ENCODE results near the gene LITAFD.
"Not testable (repeated sequence)": the region's sequence is repeated elsewhere in the genome, so short reads cannot be mapped to it uniquely, and the experiment has no call there.

The LITAFD gene

DNA sequence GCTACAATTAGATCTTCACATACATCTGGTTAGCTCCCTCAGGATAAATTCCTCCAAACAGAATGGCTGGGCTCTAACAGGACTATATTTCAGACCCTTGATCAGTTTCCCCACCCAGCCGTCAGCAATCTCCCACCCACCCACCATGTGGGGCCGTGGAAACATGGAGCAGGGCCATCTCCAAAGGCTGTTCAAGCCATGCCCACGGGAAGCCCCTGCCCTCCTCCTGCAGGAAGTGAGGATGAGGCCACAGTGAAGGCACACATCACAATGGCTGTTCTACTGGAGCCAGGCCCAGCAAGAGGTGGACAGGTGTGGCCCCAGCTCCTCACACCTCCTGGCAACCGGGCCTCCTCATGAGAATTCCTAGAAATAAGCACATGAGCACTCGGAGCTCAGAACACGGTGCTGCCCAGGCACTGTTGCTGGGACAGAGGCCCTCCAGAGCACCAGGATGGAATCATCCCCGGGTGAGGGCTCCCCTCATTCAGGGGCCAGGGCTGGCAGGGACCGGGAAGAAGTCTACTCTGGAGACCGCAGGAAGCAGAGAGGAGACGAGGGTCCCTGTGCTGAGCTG, at the start of gene LITAFD:
Gene LITAFD, plus strand, starts transcription at position 311 of the 577 bp plus-strand sequence. CDS start 2,005 bp downstream, outside the sequence.
- no peak for DNase-seq

DNA sequence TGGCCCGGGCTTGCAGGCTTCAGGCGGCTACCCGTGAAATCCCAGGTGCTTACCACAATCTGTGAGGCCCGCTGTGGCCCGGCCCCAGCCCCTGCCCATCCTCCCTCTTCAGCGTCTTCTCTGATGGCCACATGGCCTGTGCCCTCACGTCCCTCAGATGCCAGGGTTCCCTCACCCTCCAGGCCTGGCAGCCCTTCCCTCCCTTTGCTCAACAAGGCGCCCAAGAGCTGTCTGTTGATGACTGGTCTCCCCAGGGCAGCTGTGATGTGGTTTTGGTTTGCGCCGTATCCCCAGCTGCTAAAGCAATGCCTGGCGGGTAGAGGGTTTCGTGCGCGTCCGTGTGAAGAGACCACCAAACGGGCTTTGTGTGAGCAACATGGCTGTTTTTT, 49.4 kb upstream of the LITAFD start:
- no peak for DNase-seq

DNA sequence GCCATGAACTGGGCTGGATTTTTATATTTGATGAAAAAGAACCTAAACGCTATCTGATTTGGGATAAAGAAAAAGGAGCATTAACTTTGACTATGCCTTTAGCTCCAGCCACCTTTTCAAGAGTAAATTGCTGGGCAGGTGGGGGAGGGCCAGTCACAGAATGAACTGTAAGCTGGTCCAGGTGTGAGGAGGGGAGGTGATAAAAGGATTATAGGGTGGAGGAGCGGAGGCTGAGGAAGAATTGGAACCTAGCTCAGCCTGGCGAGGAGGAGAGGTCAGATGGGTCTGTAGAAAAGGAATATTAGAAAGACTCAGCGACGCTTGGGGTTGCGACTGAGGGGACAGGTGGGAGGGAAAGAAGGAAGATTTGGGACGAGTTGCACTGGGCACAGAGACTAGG, 45.4 kb upstream of the LITAFD start:
- DNase-seq: not testable (repeated sequence)

DNA sequence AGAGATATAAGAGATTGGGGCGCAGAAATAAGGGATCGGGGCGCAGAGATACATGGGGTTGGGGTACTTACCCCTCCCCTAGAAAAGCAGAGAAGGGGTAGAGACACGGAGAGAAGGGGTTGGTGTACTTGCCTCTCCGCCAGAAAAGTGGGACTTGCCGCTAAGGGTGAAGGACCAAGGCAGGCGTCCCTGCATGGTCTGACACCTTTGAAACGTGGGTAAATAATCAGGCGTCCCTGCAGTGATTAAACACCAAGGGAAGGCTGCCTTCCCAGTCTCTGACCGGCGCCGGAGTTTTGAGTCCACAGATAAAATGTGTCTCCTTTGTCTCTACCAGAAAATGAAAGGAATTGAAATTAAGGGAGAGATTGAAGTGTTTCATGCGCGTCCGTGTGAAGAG, 44.6 kb upstream of the LITAFD start:
- DNase-seq: not testable (repeated sequence)

DNA sequence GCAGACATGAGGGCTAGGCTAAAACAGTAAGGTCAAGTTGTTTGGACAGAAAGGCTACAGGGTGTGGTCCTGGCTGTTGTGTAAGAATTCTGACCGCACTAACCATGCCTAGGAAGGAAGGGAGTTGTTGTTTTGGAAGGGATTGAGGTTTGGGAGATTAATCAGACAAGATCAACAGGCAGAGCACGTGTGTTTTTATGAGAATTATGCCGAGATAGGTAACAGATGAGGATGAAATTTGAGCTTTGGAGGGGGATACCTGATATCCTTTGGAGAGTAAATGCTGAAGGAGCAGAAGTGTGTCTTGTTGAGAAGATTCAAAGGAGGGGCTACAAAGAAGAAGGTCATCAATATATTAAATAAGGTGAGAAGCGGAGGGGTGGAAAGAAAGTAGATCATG, 40.1 kb upstream of the LITAFD start:
- DNase-seq: not testable (repeated sequence)

DNA sequence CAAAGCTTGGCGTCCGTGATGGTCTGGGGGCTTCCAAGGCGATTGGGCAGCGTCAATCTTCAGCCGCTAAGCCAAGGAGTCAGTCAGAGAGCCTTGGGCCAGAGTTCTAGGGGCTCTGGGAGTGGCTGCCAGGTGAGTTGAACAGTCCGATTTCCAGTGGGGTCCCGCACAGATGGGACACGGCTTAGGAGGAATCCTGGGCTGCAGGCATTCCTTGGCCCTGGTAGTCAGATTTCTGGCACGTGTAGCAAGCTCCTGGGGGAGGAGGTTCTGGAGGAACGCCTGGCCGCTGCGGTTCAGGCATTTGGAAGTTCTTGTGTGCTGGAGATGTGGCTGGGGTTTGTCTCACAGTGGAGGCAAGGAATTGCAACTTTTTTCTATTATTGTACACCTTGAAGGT, 38.9 kb upstream of the LITAFD start:
- DNase-seq: not testable (repeated sequence)

DNA sequence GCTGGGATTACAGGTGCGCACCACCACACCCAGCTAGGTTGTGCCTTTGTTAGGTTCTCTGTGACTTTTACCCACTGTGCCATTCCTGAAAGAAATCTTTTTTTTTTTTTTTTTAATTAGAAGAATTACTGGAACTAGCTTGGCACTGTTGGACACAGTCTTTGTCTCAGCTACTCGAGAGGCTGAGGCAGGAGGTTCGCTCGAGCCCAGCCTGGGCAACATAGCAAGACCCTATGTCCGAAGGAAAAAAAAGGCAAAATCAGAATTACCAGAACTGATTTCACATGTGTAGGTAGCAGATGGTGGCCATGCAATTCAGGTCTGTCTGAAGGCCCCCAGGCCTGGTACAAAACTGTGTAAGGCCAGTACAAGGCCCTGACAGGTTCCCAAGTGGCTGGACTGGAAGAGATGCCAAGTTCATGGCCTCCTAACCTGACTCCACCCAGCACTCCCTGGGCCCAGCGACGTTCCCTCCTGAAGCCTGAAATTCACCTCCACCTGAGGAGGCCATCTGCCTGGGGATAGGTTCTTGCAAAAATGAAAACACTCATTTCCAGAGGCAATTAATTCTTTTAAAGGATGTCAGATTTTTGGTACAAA, 36.4 kb upstream of the LITAFD start:
- no peak for DNase-seq

DNA sequence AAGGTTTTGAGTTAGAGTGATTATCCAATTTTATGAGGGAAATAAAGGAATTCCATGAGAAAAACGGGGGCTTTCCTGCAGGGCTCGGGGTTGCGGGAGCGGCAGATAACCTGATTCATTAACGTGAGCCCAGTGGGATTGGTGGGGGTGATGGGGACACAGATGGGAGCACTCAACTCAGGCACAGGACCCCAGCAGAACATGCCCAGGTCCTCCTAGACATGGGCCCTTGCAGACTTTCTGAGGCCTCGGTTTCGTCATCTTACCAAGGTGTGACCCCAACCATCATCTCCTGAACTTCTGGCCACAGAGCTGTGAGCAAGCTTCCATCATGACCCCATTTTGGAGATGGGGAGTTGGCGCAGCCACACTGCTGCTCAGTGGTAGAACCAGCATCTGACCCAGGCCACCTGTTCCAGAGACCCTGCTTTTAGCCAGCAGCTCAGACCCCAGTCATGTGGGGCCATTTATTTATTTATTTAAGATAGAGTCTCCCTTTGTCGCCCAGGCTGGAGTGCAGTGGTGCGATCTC, 35.7 kb upstream of the LITAFD start:
- DNase-seq: no peak

DNA sequence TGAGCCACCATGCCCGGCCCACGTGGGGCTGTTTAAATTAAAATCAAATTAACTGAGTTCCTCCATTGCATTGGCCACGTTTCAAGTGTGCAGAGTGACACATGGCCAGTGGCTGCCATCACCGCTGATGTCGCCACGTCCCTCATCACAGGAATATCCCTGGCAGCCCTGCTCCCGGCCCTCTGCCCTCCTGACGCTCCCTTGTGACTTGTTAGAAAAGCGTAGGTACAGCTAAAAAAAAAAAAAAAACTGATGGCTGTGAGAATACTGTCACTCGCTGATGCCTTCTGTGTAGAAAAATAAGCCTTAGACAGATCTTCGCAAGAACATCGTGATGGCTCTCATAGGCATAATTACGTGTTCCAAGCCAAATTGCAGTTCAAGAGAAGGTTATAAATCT, 35.0 kb upstream of the LITAFD start:
- no peak for DNase-seq

DNA sequence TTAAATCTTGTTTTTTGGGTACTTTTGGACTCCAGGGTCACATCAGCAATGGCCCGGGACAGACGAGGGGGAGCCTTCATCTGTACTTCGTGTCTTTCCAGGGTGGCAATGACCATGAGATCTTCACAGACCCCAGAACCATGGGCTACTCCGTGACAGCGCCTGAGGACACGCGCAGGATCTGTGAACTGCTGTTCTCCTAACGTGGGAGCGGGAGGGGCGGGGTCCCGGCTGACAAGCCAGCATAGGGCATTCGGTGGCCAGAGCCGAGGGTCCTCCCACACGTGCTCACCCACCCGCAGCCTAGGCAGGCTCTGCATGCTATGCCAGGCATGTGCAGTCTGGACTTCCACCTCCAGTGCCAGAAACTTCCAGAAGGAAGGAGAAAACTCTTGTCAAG, 34.5 kb upstream of the LITAFD start:
- DNase-seq: no peak

DNA sequence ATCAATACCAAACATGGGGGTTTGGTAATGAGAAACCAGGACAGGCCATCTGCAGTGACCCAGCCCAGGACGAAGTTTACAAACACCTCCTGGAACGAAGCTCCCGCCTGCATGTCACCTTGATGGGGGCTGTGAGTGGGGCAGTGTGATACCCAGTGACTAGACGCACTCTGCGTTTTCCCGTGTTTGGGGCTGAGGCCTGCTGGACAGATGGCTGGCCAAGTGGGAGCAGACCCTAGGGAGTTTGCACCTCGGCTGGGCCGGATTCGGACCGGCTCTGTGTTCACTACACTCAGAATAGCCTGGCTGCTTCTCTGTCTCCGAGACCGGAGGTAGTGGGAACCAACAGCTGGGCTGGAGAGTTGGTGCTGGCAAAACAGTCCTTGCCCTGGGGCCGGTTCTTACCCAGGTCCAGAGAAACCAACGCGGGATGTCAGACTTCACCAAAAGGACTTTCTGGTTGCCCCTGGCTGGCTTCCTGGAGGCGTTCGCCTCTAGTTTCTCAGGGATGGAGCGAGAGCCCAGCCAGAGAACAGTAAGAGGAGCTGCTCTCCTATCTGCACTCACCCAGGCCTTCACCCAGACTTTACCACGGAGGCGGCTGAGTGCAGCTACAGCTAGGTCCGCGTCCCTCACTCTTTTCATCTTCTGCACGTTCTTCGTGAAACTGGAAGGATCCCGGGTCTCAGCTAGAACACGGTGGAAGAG, 33.8 kb upstream of the LITAFD start:
- no peak for DNase-seq

DNA sequence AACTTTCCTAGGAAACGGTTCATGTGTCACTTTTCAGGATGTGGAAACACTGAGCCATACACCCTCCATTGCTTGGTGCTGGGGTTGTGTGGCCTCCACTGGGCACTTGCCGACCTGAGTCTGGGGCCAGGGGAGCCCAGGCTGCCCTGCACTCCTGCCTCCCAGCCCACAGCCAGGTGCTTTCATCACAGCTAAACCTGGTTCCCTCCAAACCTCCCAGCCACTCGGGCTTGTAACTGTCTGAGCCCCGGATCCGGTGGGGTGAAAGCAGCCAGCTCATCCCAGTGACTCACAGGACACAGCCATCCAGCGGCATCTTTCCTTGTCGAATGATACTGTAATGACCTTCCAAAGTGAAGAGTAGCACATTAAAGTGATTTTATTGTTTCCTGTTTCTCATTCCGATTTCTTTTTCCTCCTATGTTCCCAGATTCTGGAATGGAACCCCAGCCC, 33.2 kb upstream of the LITAFD start:
- no peak for DNase-seq

DNA sequence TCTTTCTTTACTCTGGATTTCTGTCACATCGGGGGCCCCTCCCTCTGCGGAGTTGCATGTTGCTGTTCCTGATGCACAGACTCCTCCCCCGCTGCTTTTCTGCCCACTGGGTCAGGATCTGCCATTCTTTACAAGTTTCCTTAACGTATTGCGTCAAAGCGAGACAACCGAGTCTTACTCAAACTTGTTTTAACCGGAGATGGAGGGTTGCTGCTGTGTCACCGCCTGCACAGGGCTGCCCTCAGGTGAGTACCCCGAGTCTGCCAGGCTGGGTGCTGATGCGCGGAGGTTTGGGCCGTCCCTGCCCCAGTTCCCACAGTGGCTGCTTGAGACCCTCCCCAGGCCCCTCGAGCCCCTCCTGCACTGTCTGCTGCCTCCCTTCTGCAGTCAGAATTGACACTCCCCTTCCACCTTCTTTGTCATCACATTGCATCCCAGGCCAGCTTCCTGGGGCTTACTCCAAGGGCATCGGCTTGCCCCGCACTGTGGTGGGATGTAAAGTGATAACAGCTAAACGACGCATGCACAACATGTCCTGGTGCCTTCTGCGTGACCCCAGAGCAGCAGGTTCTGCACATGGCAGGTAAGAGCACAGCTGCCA, 32.6 kb upstream of the LITAFD start:
- no peak for DNase-seq

DNA sequence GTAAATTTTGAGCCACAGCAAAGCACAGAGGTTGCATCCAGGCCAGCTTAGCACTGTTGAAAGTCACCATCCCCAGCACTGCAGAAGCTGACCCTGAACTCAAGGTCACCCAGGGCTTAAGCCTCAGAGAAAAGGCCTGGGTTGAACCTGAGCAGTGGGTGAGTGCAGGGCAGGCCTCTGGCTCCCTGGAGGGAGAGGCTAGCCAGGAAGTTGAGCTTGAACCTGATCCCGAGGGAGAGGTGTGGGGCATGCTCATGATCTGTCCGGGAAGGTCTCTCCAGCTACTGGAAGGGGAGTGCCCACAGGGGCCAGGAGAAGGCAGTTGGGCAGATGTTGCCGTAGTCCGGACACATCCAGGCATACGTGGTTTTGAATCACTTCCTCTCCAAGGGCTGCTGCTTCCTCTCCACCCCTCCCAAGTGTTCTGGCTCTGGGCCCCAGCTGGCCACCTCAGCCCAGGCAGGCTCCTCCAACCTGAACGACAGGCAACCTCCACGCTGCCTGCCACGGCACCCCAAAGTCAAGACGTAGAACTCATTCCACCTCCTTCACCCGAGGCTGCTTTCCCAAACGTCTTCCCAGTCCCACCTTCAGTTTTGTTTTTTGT, 31.8 kb upstream of the LITAFD start:
- no peak for DNase-seq

DNA sequence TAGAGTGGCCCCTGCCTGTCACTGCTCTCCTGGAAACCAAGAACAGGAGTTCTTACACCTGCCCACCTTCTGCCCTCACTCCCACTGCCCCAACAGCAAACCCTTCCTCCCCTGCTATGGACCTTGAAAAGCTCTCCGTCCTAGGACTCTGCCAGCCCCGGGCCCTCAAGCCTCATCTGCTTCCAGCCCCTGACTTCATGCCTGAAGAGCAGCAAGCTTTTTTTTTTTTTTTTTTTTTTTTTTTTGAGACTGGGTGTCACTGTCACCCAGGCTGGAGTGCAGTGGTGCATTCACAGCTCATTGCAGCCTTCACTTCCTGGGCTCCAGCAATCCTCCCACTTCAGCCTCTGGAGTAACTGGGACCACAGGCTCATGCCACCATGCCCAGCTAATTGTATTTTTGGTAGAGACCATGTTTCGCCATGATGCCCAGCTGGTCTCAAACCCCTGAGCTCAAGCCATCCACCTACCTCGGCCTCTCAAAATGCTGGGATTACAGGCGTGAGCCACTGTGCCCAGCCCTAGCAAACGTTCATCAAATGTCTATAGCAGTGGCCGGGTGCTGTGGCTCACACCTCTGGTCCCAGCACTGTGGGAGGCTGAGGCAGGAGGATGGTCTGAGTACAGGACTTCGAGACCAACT, 30.3 kb upstream of the LITAFD start:
- no peak for DNase-seq

DNA sequence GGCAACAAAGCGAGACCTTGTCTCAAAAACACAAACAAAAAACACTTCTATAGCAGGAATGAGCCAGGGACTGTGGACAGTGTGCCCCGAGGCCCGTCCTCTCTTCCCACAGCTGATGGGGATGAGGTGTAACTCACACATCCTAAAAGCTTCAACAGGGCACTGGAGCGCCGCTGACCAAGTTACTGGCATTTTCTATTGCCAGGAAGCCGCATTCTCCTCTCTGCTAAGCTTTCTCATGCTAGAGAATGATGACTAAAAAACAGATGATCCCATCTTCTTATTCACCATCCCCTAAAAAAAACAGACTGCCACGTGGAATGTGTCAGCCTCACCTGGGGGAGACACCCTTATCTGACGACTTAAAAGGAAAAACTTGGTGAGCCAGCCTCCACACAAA, 29.6 kb upstream of the LITAFD start:
- DNase-seq: no peak

DNA sequence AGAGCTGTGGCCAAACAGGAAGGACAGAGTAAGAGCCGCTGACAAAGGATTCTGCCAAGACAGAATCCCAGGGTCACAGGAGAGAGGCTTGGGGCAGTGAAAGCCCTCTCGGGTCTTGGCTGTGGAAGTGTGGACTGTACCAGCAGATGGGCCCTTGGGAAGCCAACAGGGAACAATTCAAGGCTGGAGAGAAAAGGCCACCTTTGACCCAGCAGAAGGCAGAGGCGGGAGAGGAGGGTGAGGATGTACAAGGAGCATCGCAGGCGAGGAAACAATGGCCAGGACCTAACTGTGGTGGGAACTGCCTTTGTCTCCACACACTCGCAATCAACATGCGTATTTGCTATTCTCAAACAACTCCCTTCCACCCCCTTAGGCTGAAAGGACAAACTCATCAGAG, 29.0 kb upstream of the LITAFD start:
- no peak for DNase-seq

DNA sequence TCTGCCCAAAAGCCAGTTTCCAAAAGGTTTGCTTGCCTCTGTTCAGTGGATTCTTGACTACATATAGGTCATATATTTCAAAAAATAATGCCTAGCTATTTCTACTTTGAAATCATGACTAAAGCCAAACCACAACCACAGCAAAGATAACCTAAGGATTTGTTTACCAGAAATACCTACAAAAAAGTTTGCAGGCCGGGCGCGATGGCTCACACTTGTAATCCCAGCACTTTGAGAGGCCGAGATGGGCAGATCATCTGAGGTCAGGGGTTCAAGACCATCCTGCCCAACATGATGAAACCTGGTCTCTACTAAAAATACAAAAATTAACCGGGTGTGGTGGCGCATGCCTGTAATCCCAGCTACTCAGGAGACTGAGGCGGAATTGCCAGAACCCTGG, 28.5 kb upstream of the LITAFD start:
- no peak for DNase-seq

DNA sequence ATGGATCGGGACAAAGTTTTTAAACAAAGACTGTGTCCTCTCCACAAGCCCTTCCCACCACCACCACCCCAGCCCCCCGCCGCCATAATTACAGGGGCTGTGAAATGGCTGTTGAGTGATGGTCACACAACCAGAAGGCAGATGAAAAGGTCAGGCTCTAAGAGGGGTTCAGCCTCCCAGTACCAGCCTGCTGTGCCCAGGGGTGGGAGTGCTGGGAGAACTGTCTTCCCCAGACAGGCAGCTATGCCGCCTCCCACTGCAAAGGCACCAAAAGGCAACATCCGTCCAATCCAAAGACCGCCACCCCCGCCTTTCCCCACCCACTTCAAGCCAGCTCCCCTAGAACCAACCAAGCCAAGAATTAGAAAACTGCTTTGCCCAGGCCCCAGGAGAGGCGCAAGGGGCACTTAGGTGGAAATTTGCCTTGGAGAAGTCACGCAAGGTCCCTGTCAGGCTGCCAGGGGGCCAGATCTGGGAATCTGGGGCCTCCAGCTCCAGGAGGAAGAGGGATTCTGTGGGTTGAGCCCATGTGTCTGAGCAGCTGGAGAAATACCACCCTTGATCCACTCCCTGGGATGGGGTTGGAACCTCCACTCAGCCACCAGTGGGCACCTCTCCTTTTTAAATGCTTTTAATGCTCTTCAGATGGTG, 27.7 kb upstream of the LITAFD start:
- DNase-seq: no peak

DNA sequence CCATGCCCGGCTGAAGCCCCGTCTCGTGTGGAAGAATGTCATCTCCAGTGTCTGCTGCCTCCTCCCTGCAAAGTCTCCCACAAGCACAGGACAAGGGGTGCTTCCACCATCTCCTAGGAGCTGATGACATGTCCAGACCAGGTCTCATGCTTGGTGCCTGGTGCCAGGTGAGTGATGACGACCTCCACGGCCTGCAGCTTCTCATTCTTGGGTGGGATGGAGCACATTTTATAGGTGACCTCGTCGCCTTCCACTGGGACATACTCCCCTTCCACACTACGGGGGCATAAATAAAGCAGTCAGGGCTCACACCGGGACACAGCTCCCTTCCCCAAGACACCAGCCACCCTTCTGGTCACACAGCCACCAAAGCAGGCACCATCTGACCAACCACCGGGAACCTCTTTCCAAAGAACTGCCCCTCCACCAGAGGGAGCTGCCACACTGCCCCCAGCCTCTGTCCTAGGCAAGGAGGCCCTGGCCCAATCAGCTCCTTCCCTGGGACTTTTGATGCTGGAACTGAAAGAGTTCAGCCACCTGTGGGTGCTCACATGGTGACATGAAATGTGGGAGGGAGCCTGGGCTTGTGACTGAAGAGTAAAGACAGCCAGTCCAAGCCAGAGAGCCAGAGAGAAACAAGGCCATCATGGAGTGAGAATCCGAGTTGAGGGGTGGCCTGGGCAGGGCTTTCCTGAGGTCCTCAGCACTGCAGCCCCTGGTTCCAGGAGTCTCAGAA, 26.9 kb upstream of the LITAFD start:
- DNase-seq: no peak

DNA sequence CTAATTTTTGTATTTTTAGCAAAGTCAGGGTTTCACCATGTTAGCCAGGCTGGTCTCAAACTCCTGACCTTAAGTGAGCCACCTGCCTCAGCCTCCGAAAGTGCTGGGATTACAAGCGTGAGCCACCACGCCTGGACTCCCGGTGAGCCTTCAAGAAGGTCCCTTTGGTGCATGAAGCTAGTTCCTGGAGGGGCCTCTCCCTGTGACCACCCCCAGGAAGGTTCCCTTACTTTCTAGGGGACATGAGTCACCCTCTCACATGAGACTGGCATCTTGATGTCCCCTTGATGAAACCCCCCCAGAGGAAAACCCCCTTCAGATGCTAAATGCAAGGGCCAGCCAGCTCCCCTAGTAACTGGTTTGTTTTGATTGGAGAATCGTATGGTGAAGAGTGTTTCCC, 26.2 kb upstream of the LITAFD start:
- no peak for DNase-seq
